ENCODE data around the gene CELSR1. TPM values are rescaled to one million over a fixed set of nuclear protein-coding genes. Genes with fewer than 3 reads are reported as not detected.

CELSR1 gene
- total RNA-seq, 2 experiments from 2014 or later: 3.7 to 5.2 TPM

- Histone ChIP-seq H4K20me1 (ENCODE audit: insufficient read depth, low read length) (no peaks in the 10 kb centered on the region), H3K9me2 (ENCODE audit: insufficient read depth, low read length) (no peaks in the 10 kb centered on the region), H3K36me3 (ENCODE audit: insufficient read depth, low read length) (no peaks in the 10 kb centered on the region), H3K9me3 (ENCODE audit: low read length) (peaks cover 6% of the 10 kb centered on the region; the same call in 1 of the 2 replicates), H3K27ac (ENCODE audit: low read depth, low read length, poor library complexity, severe bottlenecking) (no peak overlapping the region), H3K79me2 (ENCODE audit: insufficient read depth, low read depth, low read length) (no peaks in the 10 kb centered on the region), H2AFZ (ENCODE audit: low read length) (no peak overlapping the region), H3K4me3 (ENCODE audit: low read depth, low read length, poor library complexity, severe bottlenecking) (no peak overlapping the region), H3K4me2 (ENCODE audit: low read length) (no peak overlapping the region), H3K4me1 (ENCODE audit: insufficient read depth, low read length, poor library complexity, severe bottlenecking) (peaks cover 18% of the 10 kb centered on the region)
- no peak for DNase-seq (ENCODE audit: low spot score)
- intact Hi-C loops (cut with micrococcal nuclease; ENCODE audit: unreplicated experiment): no loop called here
- ChIA-PET CTCF (ENCODE audit: unreplicated experiment) (no interaction called here), POLR2A (no interaction called here)
- TF ChIP-seq CTCF (conservative IDR thresholded peaks at IDR 0.05; ENCODE audit: low read length) (no peak), EZH2phosphoT487 (IDR thresholded peaks at IDR 0.05; ENCODE audit: borderline replicate concordance, low read depth, low read length) (no peak)
- BruUV-seq (replicated peaks): no TSS peak
Observed at GRCh38 chr22:46574438-46574992, 37.1 kb upstream of the CELSR1 start.

GRCh38 chr22:46573781-46574437 is 36.5 kb upstream of the CELSR1 start:
- BruUV-seq (replicated peaks): no TSS peak
- intact Hi-C loops (cut with micrococcal nuclease; ENCODE audit: unreplicated experiment): no loop called here
- TF ChIP-seq EZH2phosphoT487 (IDR thresholded peaks at IDR 0.05; ENCODE audit: borderline replicate concordance, low read depth, low read length): no peak
- no peak for TF ChIP-seq CTCF (conservative IDR thresholded peaks at IDR 0.05; ENCODE audit: low read length)
- Histone ChIP-seq H3K79me2 (ENCODE audit: insufficient read depth, low read depth, low read length) (no peaks in the 10 kb centered on the region), H4K20me1 (ENCODE audit: insufficient read depth, low read length) (no peaks in the 10 kb centered on the region), H3K9me3 (ENCODE audit: low read length) (peaks cover 6% of the 10 kb centered on the region; the same call in 1 of the 2 replicates), H3K9me2 (ENCODE audit: insufficient read depth, low read length) (no peaks in the 10 kb centered on the region), H3K4me2 (ENCODE audit: low read length) (no peak overlapping the region), H3K4me3 (ENCODE audit: low read depth, low read length, poor library complexity, severe bottlenecking) (no peak overlapping the region), H3K36me3 (ENCODE audit: insufficient read depth, low read length) (no peaks in the 10 kb centered on the region), H3K4me1 (ENCODE audit: insufficient read depth, low read length, poor library complexity, severe bottlenecking) (peaks cover 18% of the 10 kb centered on the region), H3K27ac (ENCODE audit: low read depth, low read length, poor library complexity, severe bottlenecking) (no peak overlapping the region), H2AFZ (ENCODE audit: low read length) (no peak overlapping the region)
- CTCF ChIA-PET (ENCODE audit: unreplicated experiment): no interaction called here
- DNase-seq (ENCODE audit: low spot score): no peak
- POLR2A ChIA-PET: no interaction called here

Data from OCI-LY7 (cell line).